GM23338 (cell line): ENCODE data around the gene CDH4. TPM values are rescaled to one million over a fixed set of nuclear protein-coding genes. Genes with fewer than 3 reads are reported as not detected.
"Not testable (repeated sequence)": the region's sequence is repeated elsewhere in the genome, so short reads cannot be mapped to it uniquely, and the experiment has no call there.

Source experiments
- ATAC-seq: fragments of 200-7000 bp; cut with Tn5 transposase; 3 replicates; pipeline ENCODE4 v1.9.1; 2020
- DNase-seq: peaks from one replicate; pipeline ENCODE4 v3.0.0-alpha.2; 2015; ENCODE audit warnings: low spot score
- H2AFZ ChIP-seq: fragments of 200-600 bp; sonication (generic); 2 replicates; pipeline ENCODE4 v1.8.0; 2016; ENCODE audit warnings: antibody characterized with exemption, mild to moderate bottlenecking, moderate library complexity
- H3F3A ChIP-seq: fragments of 200-600 bp; sonication (generic); replicated peaks from 2 replicates; pipeline ENCODE4 v1.8.0; 2017; ENCODE audit warnings: antibody characterized with exemption, mixed run types, low read depth
- H3K27ac ChIP-seq: fragments of 200-600 bp; sonication (generic); 2 replicates; pipeline ENCODE4 v1.6.1; 2016; ENCODE audit warnings: low read depth
- H3K27me3 ChIP-seq: fragments of 200-600 bp; sonication (generic); 2 replicates; pipeline ENCODE4 v1.8.0; 2016; ENCODE audit warnings: mild to moderate bottlenecking, mixed run types, moderate library complexity; ENCODE audit not compliant: insufficient read depth
- H3K36me3 ChIP-seq: fragments of 200-600 bp; sonication (generic); 2 replicates; pipeline ENCODE4 v1.8.0; 2016; ENCODE audit warnings: mild to moderate bottlenecking; ENCODE audit not compliant: insufficient read depth
- H3K4me1 ChIP-seq: fragments of 200-600 bp; sonication (generic); 2 replicates; pipeline ENCODE4 v1.8.0; 2016; ENCODE audit warnings: mild to moderate bottlenecking, moderate library complexity; ENCODE audit not compliant: insufficient read depth
- H3K4me2 ChIP-seq: fragments of 200-600 bp; sonication (generic); 2 replicates; pipeline ENCODE4 v1.7.1; 2017; ENCODE audit warnings: mixed run types
- H3K4me3 ChIP-seq: fragments of 200-600 bp; sonication (generic); 2 replicates; pipeline ENCODE4 v1.6.1; 2016; ENCODE audit warnings: mixed run types
- H3K79me2 ChIP-seq: fragments of 200-600 bp; sonication (generic); replicated peaks from 2 replicates; pipeline ENCODE4 v1.8.0; 2017; ENCODE audit warnings: mild to moderate bottlenecking; ENCODE audit not compliant: insufficient read depth
- H3K9me2 ChIP-seq: fragments of 200-600 bp; sonication (generic); 2 replicates; pipeline ENCODE4 v1.8.0; 2017; ENCODE audit not compliant: insufficient read depth
- H4K20me1 ChIP-seq: fragments of 200-600 bp; sonication (generic); replicated peaks from 2 replicates; pipeline ENCODE4 v1.8.0; 2017; ENCODE audit warnings: mild to moderate bottlenecking; ENCODE audit not compliant: insufficient read depth
- H3K27ac Mint-ChIP-seq: 2 replicates; pipeline ENCODE4 v1.8.0; 2020; ENCODE audit warnings: inconsistent platforms, mild to moderate bottlenecking, moderate library complexity, mixed read lengths
- H3K27me3 Mint-ChIP-seq: 3 replicates; pipeline ENCODE4 v1.8.0; 2022; ENCODE audit warnings: low read depth, mild to moderate bottlenecking, moderate library complexity, mixed read lengths, inconsistent platforms; ENCODE audit not compliant: insufficient read depth, poor library complexity
- H3K36me3 Mint-ChIP-seq: 3 replicates; pipeline ENCODE4 v1.8.0; 2021; ENCODE audit warnings: low read depth, mild to moderate bottlenecking, inconsistent platforms, moderate library complexity, mixed read lengths
- H3K4me1 Mint-ChIP-seq: 3 replicates; pipeline ENCODE4 v1.8.0; 2020; ENCODE audit warnings: mild to moderate bottlenecking, inconsistent platforms, mixed read lengths
- H3K4me3 Mint-ChIP-seq: 3 replicates; pipeline ENCODE4 v1.8.0; 2021; ENCODE audit warnings: moderate library complexity, mild to moderate bottlenecking, inconsistent platforms, mixed read lengths
- H3K9me3 Mint-ChIP-seq: 3 replicates; pipeline ENCODE4 v1.8.0; 2020; ENCODE audit warnings: moderate library complexity, mild to moderate bottlenecking, inconsistent platforms, mixed read lengths
- CTCF ChIP-seq, 2 experiments: fragments of 200-600 bp in 1 of 2; sonication (generic) in 1 of 2; conservative IDR thresholded peaks; 2 replicates each; pipeline versions ENCODE4 v1.5.1 to v1.6.1; 2016 to 2017; ENCODE audit warnings: antibody characterized with exemption in 2 of 2, low read depth in 2 of 2, mild to moderate bottlenecking in 2 of 2, moderate library complexity in 1 of 2
- JUNB ChIP-seq: IDR thresholded peaks from one replicate; pipeline ENCODE4 v1.6.1; 2016; ENCODE audit warnings: antibody characterized with exemption; ENCODE audit not compliant: unreplicated experiment
- polyA plus RNA-seq: library from polyadenylated mRNA; unstranded; fragments of >200 nt; fragmentation: Nextera tagmentation; extraction: Ambion mirVana; gene quantifications from 2 replicates; pipeline ENCODE4 v1.2.1, GENCODE V29; 2016
- total RNA-seq: library from RNA; depleted of rRNA; stranded (reverse); fragments of >200 nt; shearing (Covaris generic); gene quantifications from 2 replicates; pipeline ENCODE4 v1.2.3, GENCODE V29; 2014

CDH4 gene
- total and polyA plus RNA-seq, 2 experiments from 2014 or later, result 1.2 to 4.2 TPM

DNA sequence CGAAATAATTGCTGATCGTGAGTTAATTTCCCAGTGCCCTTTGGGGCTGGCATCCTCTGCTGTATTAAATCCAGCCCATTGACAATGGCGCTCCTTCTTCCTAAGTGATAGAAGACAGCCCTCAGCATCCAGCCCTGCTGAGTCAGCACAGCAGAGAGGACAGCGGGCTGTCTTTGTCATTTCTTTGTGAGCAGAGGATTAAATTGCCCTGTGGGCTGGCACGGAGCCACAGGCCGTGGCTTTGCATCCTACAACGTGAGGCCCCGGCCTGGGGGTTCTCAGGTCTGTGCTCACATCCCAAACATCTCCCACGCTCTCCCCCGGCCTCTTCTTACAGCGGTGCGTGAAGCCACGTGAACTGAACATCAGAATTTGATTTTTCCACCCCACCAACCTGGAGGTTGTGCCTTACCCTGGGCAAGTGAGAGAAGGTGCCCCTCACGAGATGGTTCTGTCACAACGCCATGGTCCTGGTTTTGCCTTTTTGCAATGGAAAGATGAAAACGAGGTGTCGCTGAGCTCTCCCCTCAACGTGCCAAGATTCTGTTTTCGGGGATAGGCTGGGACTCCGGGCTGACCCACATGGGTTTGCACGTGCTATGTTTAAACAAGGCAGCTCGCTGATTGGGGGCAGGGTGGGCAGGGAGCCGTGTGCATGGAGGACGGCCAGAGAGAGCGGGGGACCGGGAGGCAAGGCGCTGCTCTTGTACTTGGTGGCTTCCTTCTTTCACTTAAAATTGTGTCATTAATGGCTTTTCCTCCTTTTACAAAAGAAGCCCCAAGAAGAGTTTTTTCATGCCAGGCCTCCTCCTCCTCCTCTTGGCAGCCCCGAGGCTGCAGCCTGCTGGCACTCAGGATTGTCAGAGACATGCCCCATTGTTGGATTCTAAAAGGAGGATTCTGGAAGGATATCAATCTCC is 19.5 kb downstream of the CDH4 start:
- Mint-ChIP-seq H3K4me1 (peaks cover 11% of the 10 kb centered on the region), H3K27me3 (peaks cover 9% of the 10 kb centered on the region), H3K36me3 (peaks cover 3% of the 10 kb centered on the region; the same call in 1 of the 3 replicates), H3K4me3 (no peak overlapping the region), H3K9me3 (peaks cover 12% of the 10 kb centered on the region), H3K27ac (no peak overlapping the region)
- no peak for DNase-seq
- H4K20me1 ChIP-seq, result no peaks in the 10 kb centered on the region
- no peaks in the 10 kb centered on the region for H3K36me3 ChIP-seq
- H2AFZ ChIP-seq, result no peak overlapping the region
- H3K27ac ChIP-seq, result no peak overlapping the region
- H3K4me1 ChIP-seq, result no peaks in the 10 kb centered on the region
- H3K27me3 ChIP-seq, result no peaks in the 10 kb centered on the region
- no peak overlapping the region for H3K4me3 ChIP-seq
- ATAC-seq, result peak; percentile 67
- H3K79me2 ChIP-seq, result no peaks in the 10 kb centered on the region
- H3K4me2 ChIP-seq, result no peak overlapping the region
- no peaks in the 10 kb centered on the region for H3K9me2 ChIP-seq
- TF ChIP-seq CTCF (conservative IDR thresholded peaks at IDR 0.05; ENCODE audit: low read depth in 2 of 2) (no peak), JUNB (no peak)
- H3F3A ChIP-seq, result no peaks in the 10 kb centered on the region

DNA sequence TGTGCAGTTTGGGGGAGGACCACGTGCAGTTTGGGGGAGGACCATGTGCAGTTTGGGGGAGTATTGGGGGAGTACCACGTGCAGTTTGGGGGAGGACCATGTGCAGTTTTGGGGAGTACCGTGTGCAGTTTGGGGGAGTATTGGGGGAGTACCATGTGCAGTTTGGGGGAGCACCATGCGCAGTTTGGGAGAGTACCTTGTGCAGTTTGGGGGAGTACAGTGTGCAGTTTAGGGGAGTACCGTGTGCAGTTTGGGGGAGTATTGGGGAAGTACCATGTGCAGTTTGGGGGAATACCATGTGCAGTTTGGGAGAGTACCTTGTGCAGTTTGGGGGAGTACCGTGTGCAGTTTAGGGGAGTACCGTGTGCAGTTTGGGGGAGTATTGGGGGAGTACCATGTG is 21.0 kb downstream of the CDH4 start:
- not testable (repeated sequence) for H3K36me3 ChIP-seq, DNase-seq, H3K27me3 Mint-ChIP-seq, H4K20me1 ChIP-seq, ATAC-seq, H3K4me3 Mint-ChIP-seq, H3F3A ChIP-seq, H3K9me2 ChIP-seq, H3K79me2 ChIP-seq, H3K4me2 ChIP-seq, H3K4me1 ChIP-seq, H2AFZ ChIP-seq, H3K4me3 ChIP-seq, H3K27ac Mint-ChIP-seq, H3K27ac ChIP-seq, H3K36me3 Mint-ChIP-seq, H3K27me3 ChIP-seq
- Mint-ChIP-seq H3K4me1 (peaks cover 11% of the 10 kb centered on the region), H3K9me3 (peaks cover 12% of the 10 kb centered on the region)

- not testable (repeated sequence) for H3K27ac Mint-ChIP-seq, ATAC-seq, H3K4me2 ChIP-seq, H3K27ac ChIP-seq, H3K4me1 ChIP-seq, H3K4me3 Mint-ChIP-seq, H3F3A ChIP-seq, H3K36me3 ChIP-seq, H2AFZ ChIP-seq, DNase-seq, H3K9me2 ChIP-seq, H3K36me3 Mint-ChIP-seq, H3K4me3 ChIP-seq, H3K27me3 Mint-ChIP-seq, H3K79me2 ChIP-seq, H3K27me3 ChIP-seq, H4K20me1 ChIP-seq
- peaks cover 16% of the 10 kb centered on the region for H3K9me3 Mint-ChIP-seq
- H3K4me1 Mint-ChIP-seq, result peaks cover 11% of the 10 kb centered on the region
These were observed 21.6 kb downstream of the CDH4 start for GRCh38 chr20:61273666-61274065.
